ENCODE results near the gene SLC9A5.

Gene SLC9A5

DNA sequence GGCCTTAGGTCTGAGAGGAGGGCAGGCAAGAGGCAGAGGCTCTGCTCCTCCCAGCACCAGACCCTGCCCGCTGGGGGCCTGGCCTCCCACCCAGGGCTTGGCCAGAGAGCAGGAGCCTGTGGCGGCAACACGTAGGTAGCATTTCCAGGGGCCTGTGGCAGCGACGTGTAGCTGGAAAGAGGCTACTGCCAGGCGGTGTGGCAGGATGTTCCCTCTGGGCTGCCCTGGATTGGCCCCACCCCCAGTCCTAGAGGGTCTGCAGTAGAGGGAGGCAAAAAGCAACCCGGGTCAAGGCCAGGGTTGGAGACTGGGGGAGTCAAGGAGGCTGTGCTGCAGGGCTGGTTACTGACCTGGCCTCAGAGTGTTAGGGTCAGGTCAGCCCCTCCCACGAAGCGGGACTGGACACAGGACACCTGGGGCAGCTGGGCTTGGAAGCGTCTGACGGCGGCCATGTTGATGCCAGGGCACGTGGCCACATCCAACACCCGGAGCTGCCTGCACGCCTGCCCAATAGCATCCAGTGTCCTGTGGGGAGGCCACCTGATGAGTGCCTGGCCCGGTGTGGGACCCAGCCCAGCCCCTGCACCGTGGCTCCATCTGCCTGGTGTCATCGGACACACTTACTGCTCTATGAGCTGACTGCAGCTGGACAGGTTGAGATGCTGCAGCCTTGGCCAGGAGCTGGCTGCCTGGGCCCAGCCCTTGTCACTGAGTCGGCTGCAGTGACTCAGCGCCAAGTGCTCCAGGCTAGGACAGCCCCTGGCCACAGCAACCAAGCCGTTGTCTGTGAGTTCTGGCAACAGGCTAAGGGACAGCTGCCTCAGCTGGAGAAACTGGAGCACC is 41.3 kb upstream of the SLC9A5 start:
- no peak for DNase-seq (ENCODE audit: extremely low read depth, insufficient read length)
- H3K4me3 ChIP-seq (replicated peaks; ENCODE audit: low read depth, low read length): no peak overlapping the region
- no peak for TF ChIP-seq CTCF (IDR thresholded peaks at IDR 0.05; ENCODE audit: insufficient read depth, low read length, poor library complexity, severe bottlenecking)

GRCh38 chr16:67208154-67208896 is 40.5 kb upstream of the SLC9A5 start:
- peaks cover 12% of the 10 kb centered on the region for H3K36me3 ChIP-seq (ENCODE audit: control insufficient read depth, insufficient read depth, low read length)
- no peak for DNase-seq (ENCODE audit: extremely low read depth, insufficient read length)
- H3K27me3 ChIP-seq (replicated peaks; ENCODE audit: control insufficient read depth, insufficient read depth, low read length): no peaks in the 10 kb centered on the region
- H3K4me3 ChIP-seq (replicated peaks; ENCODE audit: low read depth, low read length): no peak overlapping the region
- no peak for TF ChIP-seq CTCF (IDR thresholded peaks at IDR 0.05; ENCODE audit: insufficient read depth, low read length, poor library complexity, severe bottlenecking)

More for the DNA sequence above, 41.3 kb upstream of the SLC9A5 start:
- no peaks in the 10 kb centered on the region for H3K27me3 ChIP-seq (replicated peaks; ENCODE audit: control insufficient read depth, insufficient read depth, low read length)
- peaks cover 20% of the 10 kb centered on the region for H3K36me3 ChIP-seq (ENCODE audit: control insufficient read depth, insufficient read depth, low read length)

- no peak for DNase-seq (ENCODE audit: extremely low read depth, insufficient read length)
- no peaks in the 10 kb centered on the region for H3K27me3 ChIP-seq (replicated peaks; ENCODE audit: control insufficient read depth, insufficient read depth, low read length)
- no peak overlapping the region for H3K4me3 ChIP-seq (replicated peaks; ENCODE audit: low read depth, low read length)
- H3K36me3 ChIP-seq (ENCODE audit: control insufficient read depth, insufficient read depth, low read length): peaks cover 4% of the 10 kb centered on the region
- TF ChIP-seq CTCF (IDR thresholded peaks at IDR 0.05; ENCODE audit: insufficient read depth, low read length, poor library complexity, severe bottlenecking): no peak
Observed at GRCh38 chr16:67209565-67209964, 39.2 kb upstream of the SLC9A5 start.

GRCh38 chr16:67210069-67210937 is 38.5 kb upstream of the SLC9A5 start:
- Histone ChIP-seq H3K4me3 (replicated peaks; ENCODE audit: low read depth, low read length) (no peak overlapping the region), H3K36me3 (ENCODE audit: control insufficient read depth, insufficient read depth, low read length) (peaks cover 4% of the 10 kb centered on the region), H3K27me3 (replicated peaks; ENCODE audit: control insufficient read depth, insufficient read depth, low read length) (no peaks in the 10 kb centered on the region)
- DNase-seq (ENCODE audit: extremely low read depth, insufficient read length): no peak
- TF ChIP-seq CTCF (IDR thresholded peaks at IDR 0.05; ENCODE audit: insufficient read depth, low read length, poor library complexity, severe bottlenecking): no peak

DNA sequence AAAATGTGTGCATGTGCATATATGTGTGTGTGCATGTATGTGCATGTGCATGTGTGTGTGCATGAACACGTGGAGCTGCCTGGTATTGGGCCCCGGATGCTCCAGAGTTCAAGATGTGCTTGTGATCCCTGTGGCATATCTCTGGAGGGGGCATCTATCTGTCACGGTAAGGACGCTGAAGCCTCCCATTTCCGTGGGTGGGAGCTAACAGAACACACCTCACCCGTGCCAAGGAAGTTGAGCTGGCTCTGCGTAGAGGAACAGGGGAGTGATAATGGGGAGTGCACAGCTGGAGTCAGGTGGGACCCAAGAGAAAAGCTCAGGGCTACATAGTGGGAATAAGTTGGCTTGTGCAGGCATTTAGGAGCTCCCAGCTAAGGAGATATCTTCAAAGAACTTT is 37.1 kb upstream of the SLC9A5 start:
- no peaks in the 10 kb centered on the region for H3K27me3 ChIP-seq (replicated peaks; ENCODE audit: control insufficient read depth, insufficient read depth, low read length)
- no peak overlapping the region for H3K4me3 ChIP-seq (replicated peaks; ENCODE audit: low read depth, low read length)
- DNase-seq (ENCODE audit: extremely low read depth, insufficient read length): no peak
- no peak for TF ChIP-seq CTCF (IDR thresholded peaks at IDR 0.05; ENCODE audit: insufficient read depth, low read length, poor library complexity, severe bottlenecking)
- peaks cover under 1% of the 10 kb centered on the region; the same call in 1 of the 2 replicates for H3K36me3 ChIP-seq (ENCODE audit: control insufficient read depth, insufficient read depth, low read length)

Measured in GM06990 (cell line).